ENCODE data around the gene BTF3L4. TPM values are rescaled to one million over a fixed set of nuclear protein-coding genes. Genes with fewer than 3 reads are reported as not detected.
"Not testable (repeated sequence)": the region's sequence is repeated elsewhere in the genome, so short reads cannot be mapped to it uniquely, and the experiment has no call there.

The BTF3L4 gene
- total and polyA plus RNA-seq, 7 experiments from 2014 or later = 30.4 to 69.1 (median 36.5) TPM

DNA sequence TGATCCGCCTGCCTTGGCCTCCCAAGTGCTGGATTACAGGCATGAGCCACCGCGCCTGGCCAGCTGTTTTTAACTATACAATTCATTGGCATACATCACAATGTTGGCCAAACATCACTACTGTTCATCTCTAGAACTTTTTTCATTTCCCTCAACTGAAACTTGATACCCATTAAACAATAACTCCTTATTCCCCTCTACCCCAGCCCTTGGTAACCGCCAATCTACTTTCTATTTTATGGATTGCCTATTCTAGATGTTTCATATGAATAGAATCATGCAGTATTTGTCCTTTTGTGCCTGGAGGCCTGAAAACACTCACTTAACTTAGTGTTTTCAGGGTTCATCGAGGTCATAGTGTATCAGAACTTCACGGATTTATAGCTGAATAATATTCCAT, 16.2 kb downstream of the BTF3L4 start:
- no peak overlapping the region for H3K4me3 ChIP-seq (ENCODE audit: low read length)
- Mint-ChIP-seq H3K27ac (peak overlapping the region in 1 of 9 donors; percentile 70), H3K36me3 (peaks cover 3 to 31% (median 11%) of the 10 kb centered on the region in 5 donors), H3K4me1 (peaks cover 14 to 39% (median 35%) of the 10 kb centered on the region in 7 donors), H3K4me3 (no peak overlapping the region), H3K9me3 (no peaks in the 10 kb centered on the region), H3K27me3 (no peaks in the 10 kb centered on the region)
- H3K9me3 ChIP-seq (ENCODE audit: control insufficient read depth in 2 of 3, low read length in 3 of 3) = no peaks in the 10 kb centered on the region
- H3K36me3 ChIP-seq (ENCODE audit: control insufficient read depth in 2 of 3, insufficient read depth in 3 of 3, low read length in 3 of 3) = peaks cover 0 to 20% (median 3%) of the 10 kb centered on the region in 3 experiments
- DNase-seq (no peak), ATAC-seq (no peak)
- H3K27me3 ChIP-seq (ENCODE audit: control insufficient read depth in 2 of 2, insufficient read depth in 2 of 2, low read length in 2 of 2) = no peaks in the 10 kb centered on the region
- no peaks in the 10 kb centered on the region for H3K4me1 ChIP-seq (ENCODE audit: control insufficient read depth in 2 of 2, insufficient read depth in 2 of 2, low read length in 2 of 2)
- intact Hi-C loops (cut with micrococcal nuclease) = no loop called here
- no peak overlapping the region for H3K27ac ChIP-seq (ENCODE audit: low read depth, low read length)
- ChIA-PET POLR2A (no interaction called here), CTCF (no interaction called here)

DNA sequence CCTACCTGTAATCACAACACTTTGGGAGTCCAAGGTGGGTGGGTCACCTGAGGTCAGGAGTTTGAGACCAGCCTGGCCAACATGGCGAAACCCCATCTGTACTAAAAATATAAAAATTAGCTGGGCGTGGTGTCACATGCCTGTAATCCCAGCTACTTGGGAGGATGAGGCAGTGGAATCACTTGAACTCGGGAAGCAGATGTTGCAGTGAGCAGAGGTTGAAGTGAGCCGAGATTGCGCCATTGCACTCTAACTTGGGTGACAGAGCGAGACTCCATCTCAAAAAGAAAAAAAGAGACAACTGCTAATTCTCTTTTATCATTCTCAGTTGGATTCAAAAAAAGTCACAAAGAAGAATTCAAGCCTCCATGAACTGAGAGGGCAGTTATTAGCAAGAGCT, 21.2 kb downstream of the BTF3L4 start:
- H3K9me3 ChIP-seq (ENCODE audit: control insufficient read depth in 2 of 3, low read length in 3 of 3); H3K4me3 ChIP-seq (ENCODE audit: low read length); H3K27me3 ChIP-seq (ENCODE audit: control insufficient read depth in 2 of 2, insufficient read depth in 2 of 2, low read length in 2 of 2); H3K9me3 Mint-ChIP-seq; H3K27ac Mint-ChIP-seq; CTCF ChIA-PET; H3K4me1 ChIP-seq (ENCODE audit: control insufficient read depth in 2 of 2, insufficient read depth in 2 of 2, low read length in 2 of 2); intact Hi-C loops (cut with micrococcal nuclease); H3K27me3 Mint-ChIP-seq; DNase-seq; H3K4me3 Mint-ChIP-seq; POLR2A ChIA-PET; H3K27ac ChIP-seq (ENCODE audit: low read depth, low read length); ATAC-seq: not testable (repeated sequence)
- peaks cover 0 to 20% (median 7%) of the 10 kb centered on the region in 5 donors for H3K36me3 Mint-ChIP-seq
- H3K4me1 Mint-ChIP-seq = peaks cover 0 to 18% (median 7%) of the 10 kb centered on the region in 7 donors
- H3K36me3 ChIP-seq (ENCODE audit: control insufficient read depth in 2 of 3, insufficient read depth in 3 of 3, low read length in 3 of 3) = peaks cover 0 to 21% (median 0%) of the 10 kb centered on the region in 3 experiments

DNA sequence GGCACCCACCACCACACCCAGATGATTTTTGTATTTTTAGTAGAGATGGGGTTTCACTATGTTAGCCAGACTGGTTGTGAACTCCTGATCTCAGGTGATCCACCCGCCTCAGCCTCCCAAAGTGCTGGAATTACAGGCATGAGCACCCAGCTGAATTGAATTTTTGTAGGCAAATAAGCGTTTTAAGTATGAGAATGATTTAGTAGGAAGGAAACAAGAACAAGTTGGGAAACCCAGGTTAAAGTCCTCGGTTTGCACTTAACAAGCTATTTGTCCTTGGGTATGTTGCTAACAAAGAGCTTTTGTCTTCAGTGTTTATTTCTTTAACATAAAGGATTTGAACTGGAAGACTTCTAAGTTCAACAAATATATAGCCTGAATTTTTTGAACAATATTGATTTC, 23.9 kb downstream of the BTF3L4 start:
- H3K27me3 Mint-ChIP-seq = no peaks in the 10 kb centered on the region
- no peaks in the 10 kb centered on the region for H3K9me3 Mint-ChIP-seq
- no peak overlapping the region for H3K27ac ChIP-seq (ENCODE audit: low read depth, low read length)
- H3K27me3 ChIP-seq (ENCODE audit: control insufficient read depth in 2 of 2, insufficient read depth in 2 of 2, low read length in 2 of 2) = no peaks in the 10 kb centered on the region
- intact Hi-C loops (cut with micrococcal nuclease) = no loop called here
- no peak overlapping the region for H3K4me3 ChIP-seq (ENCODE audit: low read length)
- H3K9me3 ChIP-seq (ENCODE audit: control insufficient read depth in 2 of 3, low read length in 3 of 3) = no peaks in the 10 kb centered on the region
- peaks cover 0 to 15% (median 0%) of the 10 kb centered on the region in 5 donors for H3K36me3 Mint-ChIP-seq
- ATAC-seq (no peak), DNase-seq (no peak)
- peaks cover 0 to 26% (median 0%) of the 10 kb centered on the region in 3 experiments for H3K36me3 ChIP-seq (ENCODE audit: control insufficient read depth in 2 of 3, insufficient read depth in 3 of 3, low read length in 3 of 3)
- POLR2A ChIA-PET = interaction anchor here (0.9 kb wide), 1 partner anchor 286 kb away, joined by 3 read pairs; the partner anchor contains the start of gene CC2D1B
- peak overlapping the region in 1 of 9 donors; percentile 46 for H3K27ac Mint-ChIP-seq
- CTCF ChIA-PET = interaction anchor here (0.5 kb wide), 1 partner anchor 125 kb away, joined by 5 read pairs; no protein-coding TSS in a partner anchor
- H3K4me1 Mint-ChIP-seq = peaks cover 0 to 14% (median 7%) of the 10 kb centered on the region in 7 donors
- no peaks in the 10 kb centered on the region for H3K4me1 ChIP-seq (ENCODE audit: control insufficient read depth in 2 of 2, insufficient read depth in 2 of 2, low read length in 2 of 2)
- no peak overlapping the region for H3K4me3 Mint-ChIP-seq

DNA sequence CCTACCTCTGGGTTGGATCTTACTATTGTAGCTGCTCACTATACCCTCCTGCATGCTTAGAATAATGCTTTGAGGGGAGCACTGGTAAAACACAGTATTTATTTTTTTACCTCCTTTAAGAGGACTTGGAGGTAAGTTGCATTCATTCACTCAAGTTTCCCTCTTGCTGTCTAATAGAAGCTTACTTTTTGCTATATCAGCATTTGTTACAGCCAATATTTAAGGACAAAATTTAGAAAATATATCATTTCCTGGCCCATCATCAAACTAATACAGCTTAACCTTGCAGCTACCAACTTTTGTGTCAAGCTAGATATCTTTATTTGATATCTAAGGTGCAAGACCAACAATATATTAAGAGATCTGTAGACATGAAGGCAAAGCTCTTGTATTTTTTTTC, 31.8 kb downstream of the BTF3L4 start:
- H3K27me3 Mint-ChIP-seq; H3K27ac ChIP-seq (ENCODE audit: low read depth, low read length); H3K4me3 Mint-ChIP-seq; H3K9me3 Mint-ChIP-seq; H3K4me1 ChIP-seq (ENCODE audit: control insufficient read depth in 2 of 2, insufficient read depth in 2 of 2, low read length in 2 of 2); DNase-seq; POLR2A ChIA-PET; H3K27me3 ChIP-seq (ENCODE audit: control insufficient read depth in 2 of 2, insufficient read depth in 2 of 2, low read length in 2 of 2); H3K4me3 ChIP-seq (ENCODE audit: low read length); H3K9me3 ChIP-seq (ENCODE audit: control insufficient read depth in 2 of 3, low read length in 3 of 3); H3K4me1 Mint-ChIP-seq; intact Hi-C loops (cut with micrococcal nuclease); ATAC-seq: not testable (repeated sequence)
- CTCF ChIA-PET = interaction anchor here (0.5 kb wide), 1 partner anchor 74 kb away, joined by 3 read pairs; no protein-coding TSS in a partner anchor
- H3K27ac Mint-ChIP-seq = peak overlapping the region in 1 of 9 donors; percentile 37
- H3K36me3 Mint-ChIP-seq = peaks cover 3 to 43% (median 34%) of the 10 kb centered on the region in 5 donors
- H3K36me3 ChIP-seq (ENCODE audit: control insufficient read depth in 2 of 3, insufficient read depth in 3 of 3, low read length in 3 of 3) = peaks cover 0 to 31% (median 0%) of the 10 kb centered on the region in 3 experiments

DNA sequence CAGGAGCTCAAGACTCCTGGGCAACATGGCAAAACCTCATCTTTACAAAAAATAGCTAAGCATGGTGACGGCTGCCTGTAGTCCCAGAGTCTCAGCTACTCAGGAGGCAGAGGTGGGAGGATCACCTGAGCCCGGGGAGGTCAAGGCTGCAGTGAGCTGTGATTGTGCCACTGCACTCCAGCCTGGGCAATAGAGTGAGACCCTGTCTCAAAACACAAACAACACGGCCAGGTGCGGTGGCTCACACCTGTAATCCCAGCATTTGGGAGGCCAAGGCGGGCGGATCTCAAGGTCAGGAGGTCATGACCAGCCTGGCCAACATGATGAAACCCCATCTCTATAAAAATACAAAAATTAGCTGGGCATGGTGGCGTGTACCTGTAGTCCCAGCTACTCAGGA, 38.2 kb downstream of the BTF3L4 start:
- peaks cover 0 to 14% (median 0%) of the 10 kb centered on the region in 3 experiments for H3K36me3 ChIP-seq (ENCODE audit: control insufficient read depth in 2 of 3, insufficient read depth in 3 of 3, low read length in 3 of 3)
- H3K27me3 Mint-ChIP-seq; H3K27ac ChIP-seq (ENCODE audit: low read depth, low read length); H3K4me1 ChIP-seq (ENCODE audit: control insufficient read depth in 2 of 2, insufficient read depth in 2 of 2, low read length in 2 of 2); H3K27me3 ChIP-seq (ENCODE audit: control insufficient read depth in 2 of 2, insufficient read depth in 2 of 2, low read length in 2 of 2); H3K9me3 Mint-ChIP-seq; H3K4me3 ChIP-seq (ENCODE audit: low read length); POLR2A ChIA-PET; H3K27ac Mint-ChIP-seq; CTCF ChIA-PET; H3K4me3 Mint-ChIP-seq; intact Hi-C loops (cut with micrococcal nuclease); H3K9me3 ChIP-seq (ENCODE audit: control insufficient read depth in 2 of 3, low read length in 3 of 3); DNase-seq; H3K4me1 Mint-ChIP-seq; ATAC-seq: not testable (repeated sequence)
- H3K36me3 Mint-ChIP-seq = peaks cover 3 to 18% (median 16%) of the 10 kb centered on the region in 5 donors

DNA sequence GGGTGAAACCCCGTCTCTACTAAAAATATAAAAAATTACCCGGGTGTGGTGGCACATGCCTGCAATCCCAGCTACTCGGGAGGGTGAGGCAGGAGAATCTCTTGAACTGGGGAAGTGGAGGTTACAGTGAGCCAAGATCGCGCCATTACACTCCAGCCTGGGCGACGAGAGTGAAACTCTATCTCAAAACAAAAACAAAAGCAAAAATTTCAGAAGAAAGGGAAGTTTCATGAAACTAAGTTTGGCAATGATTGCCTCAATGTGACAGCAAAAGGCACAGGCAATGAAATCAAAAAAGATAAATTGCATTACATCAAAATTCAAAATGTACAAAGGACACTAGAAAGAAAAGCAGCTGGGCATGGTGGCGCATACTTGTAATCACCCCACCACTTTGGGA, 40.1 kb downstream of the BTF3L4 start:
- intact Hi-C loops (cut with micrococcal nuclease) = no loop called here
- Mint-ChIP-seq H3K4me1 (peaks cover 0 to 1% (median 0%) of the 10 kb centered on the region in 7 donors), H3K4me3 (no peak overlapping the region), H3K27ac (no peak overlapping the region), H3K27me3 (no peaks in the 10 kb centered on the region), H3K9me3 (peaks cover 0 to 2% (median 0%) of the 10 kb centered on the region in 11 donors), H3K36me3 (peaks cover 0 to 8% (median 4%) of the 10 kb centered on the region in 5 donors)
- DNase-seq (no peak), ATAC-seq (no peak)
- peaks cover 0 to under 1% (median 0%) of the 10 kb centered on the region in 3 experiments for H3K36me3 ChIP-seq (ENCODE audit: control insufficient read depth in 2 of 3, insufficient read depth in 3 of 3, low read length in 3 of 3)
- ChIA-PET CTCF (no interaction called here), POLR2A (interaction anchor here (0.6 kb wide), 1 partner anchor 137 kb away, joined by 8 read pairs; no protein-coding TSS in a partner anchor)
- no peaks in the 10 kb centered on the region for H3K9me3 ChIP-seq (ENCODE audit: control insufficient read depth in 2 of 3, low read length in 3 of 3)
- H3K4me1 ChIP-seq (ENCODE audit: control insufficient read depth in 2 of 2, insufficient read depth in 2 of 2, low read length in 2 of 2) = no peaks in the 10 kb centered on the region
- H3K27ac ChIP-seq (ENCODE audit: low read depth, low read length) = no peak overlapping the region
- H3K27me3 ChIP-seq (ENCODE audit: control insufficient read depth in 2 of 2, insufficient read depth in 2 of 2, low read length in 2 of 2) = no peaks in the 10 kb centered on the region
- no peak overlapping the region for H3K4me3 ChIP-seq (ENCODE audit: low read length)
